ENCODE results near the gene EHBP1L1.

The EHBP1L1 gene

DNA sequence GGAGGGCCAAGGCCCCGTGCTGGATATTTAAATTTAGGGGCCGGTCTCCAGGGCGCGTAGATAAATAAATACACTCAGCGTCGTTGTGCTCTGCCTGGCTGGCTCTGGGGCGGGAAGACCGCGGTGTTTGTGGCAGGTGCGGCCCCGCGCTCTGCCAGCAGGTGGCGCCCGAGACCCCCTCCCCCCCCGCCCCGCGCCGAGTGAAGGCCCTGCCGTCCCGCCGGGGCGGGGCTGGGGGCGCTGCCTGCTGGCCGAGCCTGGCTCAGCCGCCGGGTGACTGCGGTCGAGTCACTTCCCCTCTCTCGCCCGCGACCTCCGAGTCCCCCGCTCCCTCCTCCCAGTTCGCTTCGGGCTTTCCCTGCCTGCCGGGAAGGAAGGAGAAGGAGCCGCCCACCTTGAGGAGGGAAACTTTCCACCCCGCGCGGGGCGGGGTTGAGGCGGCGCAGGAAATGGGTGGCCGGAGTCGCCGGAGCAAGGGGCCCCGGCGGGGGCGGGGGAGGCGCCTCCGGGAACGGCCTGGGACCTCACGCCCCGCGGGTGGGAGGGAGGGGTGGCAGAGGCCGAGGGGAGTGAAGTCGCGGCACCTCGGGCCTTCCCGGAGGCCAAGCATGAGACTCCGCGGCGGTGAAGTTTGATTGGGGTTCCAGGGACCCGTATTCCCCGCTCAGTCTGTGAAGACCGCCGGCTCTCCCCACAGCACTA, 1.6 kb upstream of the EHBP1L1 start:
- peak; percentile 99 for TF ChIP-seq CTCF (IDR thresholded peaks at IDR 0.05)
- no peaks in the 10 kb centered on the region for H3K9me3 Mint-ChIP-seq
- peak overlapping the region; percentile 83 for H3K4me3 Mint-ChIP-seq
- peak; percentile 89 for DNase-seq
- H3K4me1 Mint-ChIP-seq, result peaks cover 75% of the 10 kb centered on the region
- H3K27me3 Mint-ChIP-seq (ENCODE audit: low read depth, poor library complexity), result peaks cover 18% of the 10 kb centered on the region
- no peaks in the 10 kb centered on the region for H3K36me3 Mint-ChIP-seq (ENCODE audit: low read depth)
- H3K27ac Mint-ChIP-seq, result no peak overlapping the region

DNA sequence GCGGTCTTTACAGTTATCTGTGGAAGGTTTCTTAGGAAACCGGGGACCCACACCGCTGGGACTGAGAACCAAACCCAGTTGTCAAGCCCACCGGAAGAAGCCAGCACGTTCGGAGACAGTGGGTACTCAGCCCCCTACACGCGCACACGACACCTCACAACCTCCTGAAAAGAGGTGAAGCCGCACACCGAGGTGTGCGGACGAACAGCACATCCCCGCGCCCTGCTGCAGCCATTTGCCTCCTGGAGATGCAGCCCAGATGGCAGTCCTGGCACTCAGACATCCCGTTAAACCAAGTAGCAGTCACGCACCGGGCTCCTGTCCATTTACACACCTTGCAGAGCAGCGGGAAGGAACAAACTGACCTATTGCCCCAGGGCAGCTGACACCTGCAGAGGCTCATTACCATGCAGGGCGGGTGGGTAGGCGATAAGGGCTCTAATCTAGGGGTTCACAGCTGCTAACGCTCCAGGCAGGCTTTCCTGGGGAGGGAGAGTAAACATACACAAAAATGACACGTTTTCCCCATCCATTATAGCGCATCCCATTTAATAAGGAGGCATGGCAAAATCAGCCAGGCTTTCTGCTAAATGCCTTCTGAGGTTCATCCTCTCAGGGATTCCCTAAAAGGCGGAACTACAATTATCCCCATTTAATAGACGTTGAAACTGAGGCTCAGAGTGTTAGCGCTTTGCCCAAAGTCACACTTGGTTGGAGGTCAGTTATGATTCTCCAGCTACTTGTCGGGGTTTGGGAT, 864 bp upstream of the EHBP1L1 start:
- H3K36me3 Mint-ChIP-seq (ENCODE audit: low read depth), result no peaks in the 10 kb centered on the region
- no peak for DNase-seq
- H3K27ac Mint-ChIP-seq, result no peak overlapping the region
- H3K4me3 Mint-ChIP-seq, result peak overlapping the region; percentile 79
- H3K4me1 Mint-ChIP-seq, result peaks cover 70% of the 10 kb centered on the region
- H3K27me3 Mint-ChIP-seq (ENCODE audit: low read depth, poor library complexity), result peaks cover 18% of the 10 kb centered on the region
- H3K9me3 Mint-ChIP-seq, result no peaks in the 10 kb centered on the region
- no peak for TF ChIP-seq CTCF (IDR thresholded peaks at IDR 0.05)

DNA sequence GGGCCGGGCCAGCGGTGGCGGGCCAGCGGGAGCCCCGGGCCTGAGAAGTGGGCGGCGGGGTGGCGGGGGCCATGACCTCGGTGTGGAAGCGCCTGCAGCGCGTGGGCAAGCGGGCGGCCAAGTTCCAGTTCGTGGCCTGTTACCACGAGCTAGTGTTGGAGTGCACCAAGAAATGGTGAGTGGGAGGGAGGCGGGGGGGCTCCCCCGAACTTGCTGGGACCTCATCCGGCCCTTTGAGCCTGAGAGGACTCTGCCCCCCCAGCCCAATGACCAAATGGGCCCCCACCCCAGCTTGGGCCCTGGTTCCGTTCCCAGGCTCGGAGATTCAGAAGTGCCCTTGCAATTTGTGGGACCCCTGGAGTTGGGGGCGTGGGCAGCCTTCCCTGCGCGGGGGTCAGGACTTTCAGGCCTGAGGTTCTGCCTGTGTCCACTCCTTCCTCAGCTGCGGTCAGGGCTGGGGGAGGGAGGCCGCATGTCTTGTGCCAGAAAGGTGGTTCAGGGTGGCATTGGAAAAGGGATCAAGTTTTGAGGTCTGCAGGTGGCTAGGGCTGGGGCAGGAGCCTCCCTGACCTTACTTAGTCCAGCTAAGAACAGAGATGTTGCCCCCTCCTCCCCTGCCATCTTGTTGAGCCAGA, 496 bp downstream of the EHBP1L1 start:
- H3K4me3 Mint-ChIP-seq, result peak overlapping the region; percentile 72
- no peak for TF ChIP-seq CTCF (IDR thresholded peaks at IDR 0.05)
- H3K4me1 Mint-ChIP-seq, result peaks cover 57% of the 10 kb centered on the region
- peaks cover 15% of the 10 kb centered on the region for H3K27me3 Mint-ChIP-seq (ENCODE audit: low read depth, poor library complexity)
- H3K36me3 Mint-ChIP-seq (ENCODE audit: low read depth), result no peaks in the 10 kb centered on the region
- DNase-seq, result no peak
- no peaks in the 10 kb centered on the region for H3K9me3 Mint-ChIP-seq
- no peak overlapping the region for H3K27ac Mint-ChIP-seq

DNA sequence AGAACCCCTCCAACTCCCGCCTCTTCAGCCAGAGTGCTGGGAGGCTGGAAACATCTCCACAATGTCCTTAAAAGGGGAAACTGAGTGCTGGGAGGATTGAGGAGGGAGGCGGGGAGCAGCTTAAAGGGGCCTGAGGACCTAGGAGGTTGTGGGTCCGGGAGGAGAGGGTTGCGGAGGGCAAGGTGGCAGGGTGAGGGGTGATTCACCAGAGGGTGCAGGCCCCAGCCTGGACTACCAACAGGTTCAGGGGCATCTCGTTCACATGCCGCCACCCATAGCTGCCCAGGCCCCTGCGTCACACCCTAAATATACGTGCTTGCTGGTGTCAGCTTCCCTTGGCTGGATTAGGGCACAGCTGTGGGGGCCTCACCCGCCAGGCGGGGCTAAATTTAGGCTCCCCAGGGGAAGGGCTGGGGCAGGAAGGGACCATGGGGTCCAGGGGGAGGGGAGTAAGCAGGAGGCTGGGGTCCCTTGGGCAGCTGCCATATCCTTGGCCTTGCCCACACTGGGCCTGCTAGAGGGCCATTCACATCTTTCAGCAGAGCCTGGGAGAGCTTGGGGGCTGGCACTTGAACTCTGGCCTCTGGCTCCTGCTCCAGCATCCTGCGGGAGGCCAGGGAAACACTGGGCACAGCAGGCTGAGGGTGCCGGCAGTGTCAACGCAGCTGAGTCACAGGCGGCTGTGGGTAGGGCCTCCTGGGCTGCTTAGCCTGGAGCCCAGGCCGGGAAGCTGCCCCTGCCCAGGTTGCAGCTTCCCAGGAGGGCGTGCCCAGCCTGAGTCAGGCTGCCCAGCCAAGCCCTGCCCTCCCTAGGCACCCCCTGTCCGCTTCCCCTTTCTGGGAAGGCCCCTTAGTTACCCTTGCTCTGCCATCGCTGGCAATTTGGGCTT, 1.3 kb downstream of the EHBP1L1 start:
- peak overlapping the region; percentile 72 for H3K4me3 Mint-ChIP-seq
- H3K36me3 Mint-ChIP-seq (ENCODE audit: low read depth), result no peaks in the 10 kb centered on the region
- peaks cover 50% of the 10 kb centered on the region for H3K4me1 Mint-ChIP-seq
- no peak for TF ChIP-seq CTCF (IDR thresholded peaks at IDR 0.05)
- H3K27me3 Mint-ChIP-seq (ENCODE audit: low read depth, poor library complexity), result peaks cover 19% of the 10 kb centered on the region
- no peak for DNase-seq
- no peak overlapping the region for H3K27ac Mint-ChIP-seq
- no peaks in the 10 kb centered on the region for H3K9me3 Mint-ChIP-seq

DNA sequence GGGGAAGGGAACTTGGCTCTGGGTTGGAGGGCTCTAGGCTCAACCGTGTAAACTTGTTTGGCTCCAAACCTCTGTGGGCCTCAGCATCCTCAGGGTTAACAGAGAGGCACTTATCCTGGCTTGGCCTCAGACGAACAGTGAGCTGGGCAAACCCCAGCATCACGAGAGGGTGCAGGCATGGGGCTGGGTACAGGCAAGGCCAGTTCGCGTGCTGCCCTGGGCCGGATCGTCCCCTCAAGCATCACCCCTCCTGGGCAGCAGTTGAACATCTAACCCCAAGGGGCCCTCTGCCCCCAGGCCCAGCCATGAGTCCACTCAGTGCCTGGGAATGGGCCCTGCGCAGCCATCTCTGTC, 1.9 kb downstream of the EHBP1L1 start:
- peaks cover 46% of the 10 kb centered on the region for H3K4me1 Mint-ChIP-seq
- TF ChIP-seq CTCF (IDR thresholded peaks at IDR 0.05), result no peak
- H3K4me3 Mint-ChIP-seq, result peak overlapping the region; percentile 33
- peaks cover 25% of the 10 kb centered on the region for H3K27me3 Mint-ChIP-seq (ENCODE audit: low read depth, poor library complexity)
- no peaks in the 10 kb centered on the region for H3K36me3 Mint-ChIP-seq (ENCODE audit: low read depth)
- no peaks in the 10 kb centered on the region for H3K9me3 Mint-ChIP-seq
- H3K27ac Mint-ChIP-seq, result no peak overlapping the region
- no peak for DNase-seq

Data from nephron progenitor cell (in vitro differentiated cells).